A549 (cell line): ENCODE results near the gene SIGMAR1. TPM values are rescaled to one million over a fixed set of nuclear protein-coding genes. Genes with fewer than 3 reads are reported as not detected.

ENCODE experiments used
- ATAC-seq, 2 experiments: fragments of 200-7000 bp in 1 of 2; fragments of >200 bp in 1 of 2; cut with Nextera tagmentation in 1 of 2; cut with Tn5 transposase in 1 of 2; 3 replicates each; pipeline versions ENCODE4 v1.8.0 to v1.9.1; 2018 to 2020; ENCODE audit warnings: mild to moderate bottlenecking in 1 of 2, moderate library complexity in 1 of 2
- CTCF ChIA-PET: fragments of 300-600 bp; sonication (Branson Sonifier 250); formaldehyde crosslinking; extraction: SDS; loops from one replicate; lab custom pipeline; 2021; ENCODE audit warnings: antibody characterized with exemption, inconsistent platforms; lab: Yijun Ruan, JAX
- POLR2A ChIA-PET: fragments of 350-600 bp; formaldehyde crosslinking; extraction: SDS; loops from one replicate; lab custom pipeline; 2021; ENCODE audit warnings: antibody characterized with exemption, inconsistent platforms; lab: Yijun Ruan, JAX
- DNase-seq, 2 experiments: peaks; one replicate each; pipeline versions ENCODE4 v3.0.0 to v3.0.0-alpha.2; 2011 to 2016; ENCODE audit warnings: low read depth in 1 of 2, low spot score in 1 of 2
- FAIRE-seq: peaks from 2 replicates; lab custom pipeline; 2011; peaks lifted over from hg19 to GRCh38; lab: Jason Lieb, UNC
- H3K27ac ChIP-seq, 2 experiments: fragments of >200 bp; sonication (Bioruptor Twin); formaldehyde crosslinking; 3 replicates each; pipeline ENCODE4 v1.5.1; 2016 to 2017
- H3K4me1 ChIP-seq: fragments of >200 bp; sonication (Bioruptor Twin); formaldehyde crosslinking; 3 replicates; pipeline ENCODE4 v1.6.1; 2016
- H3K4me2 ChIP-seq: fragments of >200 bp; sonication (Bioruptor Twin); formaldehyde crosslinking; 3 replicates; pipeline ENCODE4 v1.6.1; 2016
- H3K4me3 ChIP-seq: fragments of >200 bp; sonication (Bioruptor Twin); formaldehyde crosslinking; 3 replicates; pipeline ENCODE4 v1.5.1; 2016
- H3K9me3 ChIP-seq: fragments of >200 bp; sonication (Bioruptor Twin); formaldehyde crosslinking; 3 replicates; pipeline ENCODE4 v1.6.1; 2016
- ATOH8 ChIP-seq: fragments of 250-450 bp; sonication (Bioruptor Pico); IDR thresholded peaks from 2 replicates; pipeline ENCODE4 v1.5.0; 2020; ENCODE audit warnings: low read depth, mild to moderate bottlenecking, moderate library complexity
- CEBPB ChIP-seq, 2 experiments: fragments of >200 bp in 1 of 2; sonication (Bioruptor Twin) in 1 of 2; formaldehyde crosslinking in 1 of 2; IDR thresholded peaks; 2 replicates each; pipeline ENCODE4 v1.6.1; 2012 to 2016
- CHD2 ChIP-seq: fragments of 150-350 bp; IDR thresholded peaks from 2 replicates; pipeline ENCODE4 v1.6.1; 2014; ENCODE audit warnings: low read length; ENCODE audit not compliant: partially characterized antibody
- E2F6 ChIP-seq: IDR thresholded peaks from 2 replicates; pipeline ENCODE4 v1.6.1; 2012; ENCODE audit warnings: low read depth, borderline replicate concordance
- EHMT2 ChIP-seq: fragments of 200-600 bp; sonication (generic); IDR thresholded peaks from 2 replicates; pipeline ENCODE4 v1.6.1; 2016; ENCODE audit warnings: antibody characterized with exemption, low read depth, mild to moderate bottlenecking, moderate library complexity
- ELK1 ChIP-seq: fragments of 150-350 bp; IDR thresholded peaks from 2 replicates; pipeline ENCODE4 v1.6.1; 2014; ENCODE audit warnings: low read depth, mild to moderate bottlenecking, low read length
- EP300 ChIP-seq, 2 experiments: fragments of >200 bp; sonication (Bioruptor Twin); formaldehyde crosslinking; IDR thresholded peaks; 2 replicates in 1 of 2; 3 replicates in 1 of 2; pipeline ENCODE4 v1.6.1; 2016 to 2017
- HMGXB4 ChIP-seq: fragments of 250-450 bp; sonication (Bioruptor Pico); IDR thresholded peaks from 2 replicates; pipeline ENCODE4 v1.5.0; 2021; ENCODE audit warnings: mild to moderate bottlenecking, moderate library complexity, borderline replicate concordance
- KDM1A ChIP-seq: fragments of 200-600 bp; sonication (generic); IDR thresholded peaks from 2 replicates; pipeline ENCODE4 v1.6.1; 2016; ENCODE audit warnings: low read depth, mild to moderate bottlenecking
- MAFK ChIP-seq: fragments of 450-650 bp; IDR thresholded peaks from 2 replicates; pipeline ENCODE4 v1.6.1; 2014; ENCODE audit not compliant: partially characterized antibody
- NFE2L2 ChIP-seq: fragments of 150-350 bp; conservative IDR thresholded peaks from 2 replicates; pipeline ENCODE4 v1.6.1; 2014; ENCODE audit warnings: low read length
- NPAS2 ChIP-seq: fragments of 250-450 bp; sonication (Bioruptor Pico); IDR thresholded peaks from 2 replicates; pipeline ENCODE4 v1.8.0; 2022; ENCODE audit warnings: mild to moderate bottlenecking, moderate library complexity, borderline replicate concordance
- POLR2A ChIP-seq: IDR thresholded peaks from 2 replicates; pipeline ENCODE4 v1.6.1; 2012; ENCODE audit warnings: mild to moderate bottlenecking, low read length
- REST ChIP-seq: fragments of 200-600 bp; sonication (generic); IDR thresholded peaks from 2 replicates; pipeline ENCODE4 v1.6.1; 2016; ENCODE audit warnings: antibody characterized with exemption, mild to moderate bottlenecking, moderate library complexity
- RFX5 ChIP-seq: fragments of 450-650 bp; IDR thresholded peaks from 2 replicates; pipeline ENCODE4 v1.7.1; 2014; ENCODE audit warnings: antibody characterized with exemption, mild to moderate bottlenecking, moderate library complexity
- SMC3 ChIP-seq: fragments of >200 bp; sonication (Bioruptor Twin); formaldehyde crosslinking; IDR thresholded peaks from 3 replicates; pipeline ENCODE4 v1.6.1; 2018; ENCODE audit warnings: inconsistent platforms
- SREBF2 ChIP-seq: fragments of 450-650 bp; IDR thresholded peaks from 2 replicates; pipeline ENCODE4 v1.6.1; 2014; ENCODE audit warnings: mild to moderate bottlenecking, moderate library complexity
- WGBS: methylation state at CpG from one replicate; pipeline ENCODE4 v1.1.6; 2017; ENCODE audit errors: missing lambda C conversion rate; 5-methylcytosine and 5-hydroxymethylcytosine counted together
- polyA plus RNA-seq, 4 experiments: library from polyadenylated mRNA; depleted of rRNA in 3 of 4; stranded (reverse); fragments of >200 nt; fragmentation: RNase III in 1 of 4; extraction: RNeasy Plus Mini Kit Qiagen cat#74134 plus additional on column Dnase treatment in 1 of 4; gene quantifications; 2 replicates in 3 of 4; 3 replicates in 1 of 4; pipeline ENCODE4 v1.2.3, GENCODE V29; 2011 to 2017

SIGMAR1 gene
- polyA plus RNA-seq, 2 of the 4 experiments (the other 2 are of a cell fraction): 64.6 to 150 TPM

GRCh38 chr9:34653151-34654072, 15.8 kb upstream of the SIGMAR1 start:
- 0 out of 6 replicates have a peak overlapping the region, but pooled peaks of 1 of the 2 experiments have one; percentile 32 for H3K27ac ChIP-seq
- no peak for TF ChIP-seq CHD2
- no peak for TF ChIP-seq CEBPB (IDR thresholded peaks at IDR 0.05)
- no peak for TF ChIP-seq E2F6
- TF ChIP-seq SMC3: no peak
- TF ChIP-seq NPAS2 (CRISPR knock-in tag): no peak
- no peak for TF ChIP-seq ELK1
- 90% methylated on average over 9 of the region's 11 CpGs for WGBS
- peak overlapping the region; percentile 76; the same call in 1 of the 3 replicates for H3K4me2 ChIP-seq
- ATAC-seq: no peak
- no peak for FAIRE-seq
- no peaks in the 10 kb centered on the region for H3K9me3 ChIP-seq
- no peak for DNase-seq
- ChIA-PET POLR2A (interaction anchor here (2.1 kb wide), 1 partner anchor 16 kb away, joined by 8 read pairs; the partner anchor contains the start of gene SIGMAR1), CTCF (interaction anchor here (1.0 to 22.6 kb wide), 3 partner anchors 8 to 16 kb away, joined by 3 to 288 read pairs (median 107); partner anchors contain the start of genes CCL27 and SIGMAR1)
- no peak overlapping the region for H3K4me3 ChIP-seq
- peaks cover 17% of the 10 kb centered on the region for H3K4me1 ChIP-seq

- DNase-seq: no peak
- H3K27ac ChIP-seq: peak overlapping the region; percentile 77 to 89
- no peak for TF ChIP-seq POLR2A
- no peak for TF ChIP-seq NFE2L2
- TF ChIP-seq MAFK: no peak
- TF ChIP-seq EHMT2: no peak
- TF ChIP-seq SREBF2: no peak
- TF ChIP-seq HMGXB4: no peak
- TF ChIP-seq EP300 (IDR thresholded peaks at IDR 0.05): no peak
- TF ChIP-seq KDM1A: no peak
- no peak for TF ChIP-seq CHD2
- TF ChIP-seq RFX5: no peak
- no peak for TF ChIP-seq REST
- TF ChIP-seq ATOH8 (CRISPR knock-in tag): no peak
- peak overlapping the region; percentile 37 for H3K4me3 ChIP-seq
- 60% methylated on average over 5 of the region's 5 CpGs for WGBS
- H3K4me1 ChIP-seq: peaks cover 22% of the 10 kb centered on the region
- ChIA-PET POLR2A (interaction anchor here (1.8 to 2.1 kb wide), 2 partner anchors 12 to 15 kb away, joined by 6 to 8 read pairs; partner anchors contain the start of gene SIGMAR1), CTCF (interaction anchor here (1.1 to 22.6 kb wide), 4 partner anchors 9 to 23 kb away, joined by 3 to 288 read pairs (median 56); partner anchors contain the start of genes CCL27 and SIGMAR1)
- FAIRE-seq: no peak
- peak overlapping the region; percentile 76 for H3K4me2 ChIP-seq
- peak in 1 of 2 experiments; percentile 4; a peak in 2 of 6 replicates for ATAC-seq
- H3K9me3 ChIP-seq: no peaks in the 10 kb centered on the region
Observed at GRCh38 chr9:34652602-34653000, 15.0 kb upstream of the SIGMAR1 start.
